ENCODE measurements around the gene SON. TPM values are rescaled to one million over a fixed set of nuclear protein-coding genes. Genes with fewer than 3 reads are reported as not detected.
"Not testable (repeated sequence)": the region's sequence is repeated elsewhere in the genome, so short reads cannot be mapped to it uniquely, and the experiment has no call there.

SON gene
- total RNA-seq (ENCODE audit: low replicate concordance) = 310 and 329 TPM in 2 replicates
- long read RNA-seq, full-length matches to known transcripts = 10 of 156 reads
- long read RNA-seq, partial matches to known transcripts = 45 of 156 reads
- long read RNA-seq, other reads (novel, unspliced or antisense) = 101 of 156 reads

DNA sequence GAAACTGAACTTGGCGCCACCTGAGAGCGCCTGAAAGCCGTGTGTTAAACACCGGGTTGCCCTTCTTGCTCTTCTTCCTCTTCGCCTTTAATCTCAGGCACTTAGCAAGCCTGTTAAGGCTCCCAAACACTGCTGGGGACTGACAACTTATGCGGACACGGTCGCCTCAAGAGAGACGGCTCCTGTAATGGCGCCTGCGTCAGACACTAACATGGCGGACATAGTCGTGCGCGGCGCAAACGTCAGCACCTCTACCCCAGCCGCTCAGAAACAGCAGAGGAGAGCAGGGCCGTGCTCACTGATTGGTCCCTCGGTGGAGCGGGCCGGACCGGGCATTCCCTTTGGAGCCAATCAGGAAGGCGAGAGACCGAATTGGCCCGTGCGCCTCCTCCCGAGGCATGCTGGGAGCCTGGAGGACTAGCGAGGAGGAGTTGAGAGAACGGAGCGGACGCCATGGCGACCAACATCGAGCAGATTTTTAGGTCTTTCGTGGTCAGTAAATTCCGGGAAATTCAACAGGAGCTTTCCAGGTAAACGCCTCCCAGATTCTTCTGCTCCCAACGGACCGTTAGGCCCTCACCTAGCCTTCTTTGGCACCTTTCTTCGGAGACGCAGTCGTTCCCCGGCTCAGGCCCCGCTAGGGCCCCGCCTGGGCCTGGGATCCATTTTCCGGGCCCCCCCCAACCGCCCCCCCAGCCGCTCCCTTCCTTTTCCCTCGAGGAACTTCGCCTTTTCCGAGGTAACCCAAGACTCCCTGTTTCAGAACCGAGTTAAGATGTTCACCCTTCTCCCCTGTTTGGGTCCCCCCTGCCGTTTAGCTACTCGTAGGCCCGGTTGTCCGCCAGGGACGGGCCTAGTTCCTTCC lies at the start of gene SON:
SON (plus strand) TSS at position 399 of the 865 bp plus-strand sequence; CDS start at position 454, 55 bp downstream.
- H3K4me3 Mint-ChIP-seq = peak within 1 kb of the TSS; percentile 97
- H3K27ac Mint-ChIP-seq = peak within 1 kb of the TSS; percentile 100
- peak; percentile 98 for DNase-seq (ENCODE audit: extremely low spot score, unreplicated experiment)
- TF ChIP-seq, protein P1, sequence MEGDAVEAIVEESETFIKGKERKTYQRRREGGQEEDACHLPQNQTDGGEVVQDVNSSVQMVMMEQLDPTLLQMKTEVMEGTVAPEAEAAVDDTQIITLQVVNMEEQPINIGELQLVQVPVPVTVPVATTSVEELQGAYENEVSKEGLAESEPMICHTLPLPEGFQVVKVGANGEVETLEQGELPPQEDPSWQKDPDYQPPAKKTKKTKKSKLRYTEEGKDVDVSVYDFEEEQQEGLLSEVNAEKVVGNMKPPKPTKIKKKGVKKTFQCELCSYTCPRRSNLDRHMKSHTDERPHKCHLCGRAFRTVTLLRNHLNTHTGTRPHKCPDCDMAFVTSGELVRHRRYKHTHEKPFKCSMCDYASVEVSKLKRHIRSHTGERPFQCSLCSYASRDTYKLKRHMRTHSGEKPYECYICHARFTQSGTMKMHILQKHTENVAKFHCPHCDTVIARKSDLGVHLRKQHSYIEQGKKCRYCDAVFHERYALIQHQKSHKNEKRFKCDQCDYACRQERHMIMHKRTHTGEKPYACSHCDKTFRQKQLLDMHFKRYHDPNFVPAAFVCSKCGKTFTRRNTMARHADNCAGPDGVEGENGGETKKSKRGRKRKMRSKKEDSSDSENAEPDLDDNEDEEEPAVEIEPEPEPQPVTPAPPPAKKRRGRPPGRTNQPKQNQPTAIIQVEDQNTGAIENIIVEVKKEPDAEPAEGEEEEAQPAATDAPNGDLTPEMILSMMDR (conservative IDR thresholded peaks at IDR 0.05) = peak; percentile 17
- no peaks in the 10 kb centered on the region for H3K9me3 Mint-ChIP-seq
- H3K4me1 Mint-ChIP-seq (ENCODE audit: unreplicated experiment) = peaks cover 19% of the 10 kb centered on the region
- peaks cover 20% of the 10 kb centered on the region for H3K36me3 Mint-ChIP-seq
- H3K27me3 Mint-ChIP-seq = no peaks in the 10 kb centered on the region

- Mint-ChIP-seq H3K27me3 (peaks cover 4% of the 10 kb centered on the region), H3K36me3 (no peaks in the 10 kb centered on the region), H3K4me1 (ENCODE audit: unreplicated experiment) (peaks cover 6% of the 10 kb centered on the region), H3K4me3 (peak overlapping the region; percentile 54), H3K9me3 (no peaks in the 10 kb centered on the region), H3K27ac (no peak overlapping the region)
- no peak for DNase-seq (ENCODE audit: extremely low spot score, unreplicated experiment)
- TF ChIP-seq, protein P1 (conservative IDR thresholded peaks at IDR 0.05) = no peak
These were observed 49.1 kb upstream of the SON start for GRCh38 chr21:33493756-33494155.

DNA sequence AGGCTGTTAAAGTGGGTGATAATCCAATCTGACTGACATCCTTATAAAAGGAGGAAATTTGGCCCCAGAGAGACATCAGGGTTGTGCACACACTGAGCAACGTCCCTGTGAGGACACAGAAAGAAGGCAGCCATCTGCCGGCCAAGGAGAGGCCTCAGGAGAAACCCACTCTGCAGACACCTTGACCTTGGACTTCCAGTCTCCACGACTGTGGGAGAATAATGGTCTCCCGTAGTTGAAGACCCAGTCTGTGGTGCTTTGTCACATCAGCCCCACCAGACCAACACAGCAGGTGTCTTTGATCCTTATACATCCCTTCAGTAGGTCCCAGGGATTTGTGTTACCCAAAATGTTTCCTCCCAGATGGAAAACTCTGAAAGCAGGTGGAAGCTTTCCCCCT lies 47.1 kb upstream of the SON start:
- H3K27ac Mint-ChIP-seq = no peak overlapping the region
- H3K36me3 Mint-ChIP-seq = no peaks in the 10 kb centered on the region
- H3K4me3 Mint-ChIP-seq = no peak overlapping the region
- peaks cover 6% of the 10 kb centered on the region for H3K4me1 Mint-ChIP-seq (ENCODE audit: unreplicated experiment)
- no peaks in the 10 kb centered on the region for H3K9me3 Mint-ChIP-seq
- TF ChIP-seq, protein P1 (conservative IDR thresholded peaks at IDR 0.05) = no peak
- peaks cover 4% of the 10 kb centered on the region for H3K27me3 Mint-ChIP-seq
- DNase-seq (ENCODE audit: extremely low spot score, unreplicated experiment) = no peak

DNA sequence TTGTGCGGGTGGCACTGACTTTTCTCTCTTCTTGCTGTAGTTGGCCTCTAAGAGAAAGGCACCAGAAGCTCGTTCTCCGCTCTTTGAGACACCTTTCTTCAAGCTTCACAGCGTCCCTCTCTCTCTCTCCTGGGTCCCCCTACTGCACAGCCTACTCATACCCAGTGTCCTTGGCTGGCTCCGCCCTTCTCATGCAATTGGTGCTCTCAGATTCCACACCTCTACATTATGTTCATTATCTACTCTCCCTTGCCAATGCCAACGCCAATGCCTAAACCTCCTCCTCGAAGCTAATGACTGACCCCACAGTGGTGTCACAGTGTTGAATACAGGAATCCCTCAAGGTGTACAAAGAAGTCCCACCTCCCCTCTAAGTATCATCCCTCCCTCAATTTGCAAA lies 46.5 kb upstream of the SON start:
- H3K27me3 Mint-ChIP-seq = peaks cover 4% of the 10 kb centered on the region
- no peak overlapping the region for H3K4me3 Mint-ChIP-seq
- no peaks in the 10 kb centered on the region for H3K36me3 Mint-ChIP-seq
- no peak overlapping the region for H3K27ac Mint-ChIP-seq
- TF ChIP-seq, protein P1 (conservative IDR thresholded peaks at IDR 0.05) = no peak
- H3K9me3 Mint-ChIP-seq = no peaks in the 10 kb centered on the region
- H3K4me1 Mint-ChIP-seq (ENCODE audit: unreplicated experiment) = peaks cover 6% of the 10 kb centered on the region
- DNase-seq (ENCODE audit: extremely low spot score, unreplicated experiment) = no peak

DNA sequence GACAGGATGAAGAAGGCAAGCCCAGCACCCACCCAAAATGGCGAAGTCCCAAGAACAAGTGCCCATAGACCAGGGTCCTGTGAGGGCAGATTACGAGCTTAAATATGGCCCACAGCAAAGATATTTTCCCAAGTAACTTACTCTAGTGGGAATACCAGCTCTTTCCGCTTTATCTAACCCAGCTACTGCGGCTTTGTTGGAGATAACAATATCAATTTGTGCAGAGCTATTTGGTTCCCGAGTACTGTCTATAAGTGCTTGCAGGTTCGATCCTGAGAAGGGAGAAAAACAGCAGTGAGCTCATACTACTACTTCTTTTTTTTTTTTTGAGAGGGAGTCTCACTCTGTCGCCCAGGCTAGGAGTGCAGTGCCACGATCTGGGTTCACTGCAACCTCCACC lies 37.0 kb upstream of the SON start:
- TF ChIP-seq, protein P1 (conservative IDR thresholded peaks at IDR 0.05) = no peak
- H3K36me3 Mint-ChIP-seq = peaks cover 41% of the 10 kb centered on the region
- H3K4me1 Mint-ChIP-seq (ENCODE audit: unreplicated experiment) = no peaks in the 10 kb centered on the region
- H3K27me3 Mint-ChIP-seq = no peaks in the 10 kb centered on the region
- no peak for DNase-seq (ENCODE audit: extremely low spot score, unreplicated experiment)
- H3K9me3 Mint-ChIP-seq = no peaks in the 10 kb centered on the region
- H3K27ac Mint-ChIP-seq = no peak overlapping the region
- H3K4me3 Mint-ChIP-seq = no peak overlapping the region

- H3K36me3 Mint-ChIP-seq = peaks cover 48% of the 10 kb centered on the region
- not testable (repeated sequence) for H3K4me3 Mint-ChIP-seq; DNase-seq (ENCODE audit: extremely low spot score, unreplicated experiment); H3K4me1 Mint-ChIP-seq (ENCODE audit: unreplicated experiment); H3K27me3 Mint-ChIP-seq; H3K9me3 Mint-ChIP-seq; H3K27ac Mint-ChIP-seq
These were observed 35.8 kb upstream of the SON start for GRCh38 chr21:33507003-33507402.
